SK-N-SH (cell line): ENCODE results near the gene KIF20B. TPM values are rescaled to one million over a fixed set of nuclear protein-coding genes. Genes with fewer than 3 reads are reported as not detected.

Source experiments
- CTCF ChIA-PET: fragments of 300-600, 350-600 bp; formaldehyde crosslinking; extraction: SDS; loops from one replicate; lab custom pipeline; 2021; lab: Yijun Ruan, JAX
- POLR2A ChIA-PET: fragments of 350-600 bp; sonication (Branson Sonifier 250); formaldehyde crosslinking; extraction: SDS; loops from one replicate; lab custom pipeline; 2020; ENCODE audit warnings: antibody characterized with exemption, inconsistent platforms; lab: Yijun Ruan, JAX
- DNase-seq: peaks from one replicate; pipeline ENCODE4 v3.0.0; 2012
- H2AFZ ChIP-seq: fragments of 200-600 bp; sonication (generic); 2 replicates; pipeline ENCODE4 v1.8.1; 2016; ENCODE audit warnings: antibody characterized with exemption, mild to moderate bottlenecking, low read depth
- H3F3A ChIP-seq: fragments of 200-600 bp; sonication (generic); replicated peaks from 2 replicates; pipeline ENCODE3; 2016; ENCODE audit warnings: antibody characterized with exemption, mild to moderate bottlenecking; ENCODE audit not compliant: insufficient read depth
- H3K27ac ChIP-seq, 2 experiments: fragments of 200-500 bp in 1 of 2; fragments of 200-600 bp in 1 of 2; sonication (Bioruptor generic) in 1 of 2; sonication (generic), shearing (Covaris generic) in 1 of 2; 2 replicates each; pipeline versions ENCODE4 v1.5.1 to v1.6.1; 2014 to 2016; ENCODE audit warnings: low read depth in 2 of 2, inconsistent platforms in 1 of 2, low read length in 1 of 2, mild to moderate bottlenecking in 1 of 2, mixed read lengths in 1 of 2
- H3K27me3 ChIP-seq: fragments of 200-600 bp; sonication (generic), shearing (Covaris generic); 2 replicates; pipeline ENCODE4 v1.6.1; 2016; ENCODE audit warnings: mixed run types; ENCODE audit not compliant: insufficient read depth
- H3K36me3 ChIP-seq, 2 experiments: fragments of 200-500 bp in 1 of 2; fragments of 200-600 bp in 1 of 2; sonication (Bioruptor generic) in 1 of 2; sonication (generic) in 1 of 2; replicated peaks in 1 of 2; 2 replicates each; pipeline versions ENCODE3 to v1.5.1; 2014 to 2016; ENCODE audit warnings: low read length in 1 of 2, mild to moderate bottlenecking in 1 of 2; ENCODE audit not compliant: insufficient read depth in 2 of 2, control insufficient read depth in 1 of 2
- H3K4me1 ChIP-seq, 2 experiments: fragments of 200-500 bp in 1 of 2; fragments of 200-600 bp in 1 of 2; sonication (Bioruptor generic) in 1 of 2; sonication (generic), shearing (Covaris generic) in 1 of 2; 2 replicates each; pipeline versions ENCODE4 v1.5.1 to v1.6.1; 2014 to 2016; ENCODE audit warnings: low read depth in 1 of 2, low read length in 1 of 2, mixed run types in 1 of 2; ENCODE audit not compliant: insufficient read depth in 2 of 2, control insufficient read depth in 1 of 2
- H3K4me2 ChIP-seq: fragments of 200-600 bp; sonication (generic), shearing (Covaris generic); 2 replicates; pipeline ENCODE4 v1.6.1; 2017; ENCODE audit warnings: mixed run types
- H3K4me3 ChIP-seq, 2 experiments: fragments of 200-500 bp in 1 of 2; fragments of 200-600 bp in 1 of 2; sonication (Bioruptor generic) in 1 of 2; sonication (generic), shearing (Covaris generic) in 1 of 2; 2 replicates each; pipeline versions ENCODE4 v1.5.1 to v1.8.1; 2014 to 2016; ENCODE audit warnings: low read depth in 2 of 2, inconsistent platforms in 1 of 2, low read length in 1 of 2, mild to moderate bottlenecking in 1 of 2, mixed read lengths in 1 of 2, moderate library complexity in 1 of 2
- H3K79me2 ChIP-seq: fragments of 200-600 bp; sonication (generic); 2 replicates; pipeline ENCODE4 v1.8.1; 2017; ENCODE audit warnings: mild to moderate bottlenecking; ENCODE audit not compliant: insufficient read depth
- H3K9ac ChIP-seq: fragments of 200-600 bp; sonication (generic); 2 replicates; pipeline ENCODE4 v1.6.1; 2017; ENCODE audit warnings: mixed run types
- H3K9me2 ChIP-seq: fragments of 200-600 bp; sonication (generic); 2 replicates; pipeline ENCODE4 v1.6.1; 2017; ENCODE audit warnings: mixed run types
- H3K9me3 ChIP-seq: fragments of 200-600 bp; sonication (generic); 2 replicates; pipeline ENCODE4 v1.6.1; 2017; ENCODE audit warnings: mixed run types, mild to moderate bottlenecking, moderate library complexity
- H4K20me1 ChIP-seq: fragments of 200-600 bp; sonication (generic); 2 replicates; pipeline ENCODE4 v1.6.1; 2017; ENCODE audit warnings: mild to moderate bottlenecking, mixed run types; ENCODE audit not compliant: insufficient read depth
- CHD2 ChIP-seq: fragments of 150-350 bp; IDR thresholded peaks from 2 replicates; pipeline ENCODE4 v1.6.1; 2018; ENCODE audit warnings: low read length; ENCODE audit not compliant: partially characterized antibody
- GABPA ChIP-seq: IDR thresholded peaks from 2 replicates; pipeline ENCODE4 v1.4.0; 2012; ENCODE audit warnings: low read depth, mild to moderate bottlenecking
- GATA2 ChIP-seq: sonication (generic); formaldehyde crosslinking; IDR thresholded peaks from 2 replicates; pipeline ENCODE4 v1.5.0; 2020; ENCODE audit warnings: mild to moderate bottlenecking, missing genetic modification reagents
- MEF2A ChIP-seq: IDR thresholded peaks from 2 replicates; pipeline ENCODE4 v1.4.0; 2012; ENCODE audit warnings: low read depth, borderline replicate concordance
- MXI1 ChIP-seq: IDR thresholded peaks from 2 replicates; pipeline ENCODE4 v1.6.1; 2012; ENCODE audit warnings: mild to moderate bottlenecking, low read depth, low read length, improper control_type of control experiment
- NFIC ChIP-seq: IDR thresholded peaks from 2 replicates; pipeline ENCODE4 v1.4.0; 2012; ENCODE audit warnings: borderline replicate concordance
- NRF1 ChIP-seq: IDR thresholded peaks from 2 replicates; pipeline ENCODE4 v1.6.1; 2012; ENCODE audit warnings: low read depth, mild to moderate bottlenecking, low read length
- PBX3 ChIP-seq: IDR thresholded peaks from 2 replicates; pipeline ENCODE4; 2012
- RAD21 ChIP-seq: IDR thresholded peaks from 2 replicates; pipeline ENCODE4 v1.6.1; 2012; ENCODE audit warnings: mild to moderate bottlenecking, low read length
- REST ChIP-seq: IDR thresholded peaks from 2 replicates; pipeline ENCODE4 v1.6.1; 2012; ENCODE audit warnings: mild to moderate bottlenecking, low read depth, low read length, moderate library complexity
- RFX5 ChIP-seq: IDR thresholded peaks from 2 replicates; pipeline ENCODE4 v1.6.1; 2012; ENCODE audit warnings: mild to moderate bottlenecking, improper control_type of control experiment, low read length
- RXRA ChIP-seq: IDR thresholded peaks from 2 replicates; pipeline ENCODE4 v1.4.0; 2012; ENCODE audit warnings: low read depth, mild to moderate bottlenecking, borderline replicate concordance
- TEAD4 ChIP-seq: IDR thresholded peaks from 2 replicates; pipeline ENCODE4 v1.4.0; 2012; ENCODE audit warnings: mild to moderate bottlenecking, borderline replicate concordance; ENCODE audit not compliant: insufficient read depth
- USF1 ChIP-seq: IDR thresholded peaks from 2 replicates; pipeline ENCODE4 v1.4.0; 2012; ENCODE audit warnings: low read depth, borderline replicate concordance
- USF2 ChIP-seq: fragments of 150-350 bp; IDR thresholded peaks from 2 replicates; pipeline ENCODE4 v1.6.1; 2017; ENCODE audit warnings: antibody characterized with exemption, low read length, low read depth, borderline replicate concordance
- YY1 ChIP-seq: IDR thresholded peaks from 2 replicates; pipeline ENCODE4 v1.4.0; 2012; ENCODE audit warnings: low read depth, mild to moderate bottlenecking
- ZBTB33 ChIP-seq: IDR thresholded peaks from 2 replicates; pipeline ENCODE4 v1.4.0; 2012; ENCODE audit warnings: low read depth, borderline replicate concordance
- WGBS: methylation state at CpG from one replicate; pipeline ENCODE4 v1.1.6; 2017; ENCODE audit warnings: low lambda C conversion rate; 5-methylcytosine and 5-hydroxymethylcytosine counted together
- polyA plus RNA-seq, 3 experiments: library from polyadenylated mRNA; depleted of rRNA; stranded (reverse); fragments of >200 nt; gene quantifications; 2 replicates each; pipeline ENCODE4 v1.2.3, GENCODE V29; 2012

Gene KIF20B
- polyA plus RNA-seq, 1 of the 3 experiments (the other 2 are of a cell fraction), result 1.5 TPM

- H2AFZ ChIP-seq, result no peak overlapping the region
- H3F3A ChIP-seq, result peaks cover 1% of the 10 kb centered on the region
- no peak for DNase-seq
- no peaks in the 10 kb centered on the region for H4K20me1 ChIP-seq
- no peak overlapping the region for H3K27ac ChIP-seq
- no peak overlapping the region for H3K9ac ChIP-seq
- WGBS, result 69% methylated on average over 6 of the region's 6 CpGs
- ChIA-PET CTCF (no interaction called here), POLR2A (no interaction called here)
- no peak overlapping the region for H3K4me3 ChIP-seq
- H3K27me3 ChIP-seq, result no peaks in the 10 kb centered on the region
- no peaks in the 10 kb centered on the region for H3K36me3 ChIP-seq
- no peaks in the 10 kb centered on the region for H3K79me2 ChIP-seq
- H3K9me3 ChIP-seq, result no peaks in the 10 kb centered on the region
- no peak overlapping the region for H3K4me2 ChIP-seq
- H3K4me1 ChIP-seq, result no peaks in the 10 kb centered on the region
- TF ChIP-seq RXRA (no peak), NFIC (no peak), TEAD4 (no peak), NRF1 (no peak), USF2 (no peak), ZBTB33 (no peak), CHD2 (no peak)
- no peaks in the 10 kb centered on the region for H3K9me2 ChIP-seq
Measured at GRCh38 chr10:89653410-89653869, 48.0 kb upstream of the KIF20B start.

- no peaks in the 10 kb centered on the region for H3K36me3 ChIP-seq
- H3K27ac ChIP-seq, result no peak overlapping the region
- ChIA-PET CTCF (interaction anchor here (0.6 to 0.9 kb wide), 2 partner anchors 17 to 41 kb away, joined by 3 read pairs; no protein-coding TSS in a partner anchor), POLR2A (no interaction called here)
- H4K20me1 ChIP-seq, result no peaks in the 10 kb centered on the region
- peaks cover 3 to 4% of the 10 kb centered on the region in 2 experiments; a peak in 2 of 4 replicates for H3K4me1 ChIP-seq
- 73% methylated on average over 1 of the region's 1 CpG for WGBS
- no peaks in the 10 kb centered on the region for H3K79me2 ChIP-seq
- peaks cover 9% of the 10 kb centered on the region for H3F3A ChIP-seq
- H3K4me3 ChIP-seq, result no peak overlapping the region
- no peak overlapping the region for H2AFZ ChIP-seq
- H3K9me2 ChIP-seq, result no peaks in the 10 kb centered on the region
- no peak overlapping the region for H3K9ac ChIP-seq
- no peak for DNase-seq
- no peaks in the 10 kb centered on the region for H3K9me3 ChIP-seq
- no peaks in the 10 kb centered on the region for H3K27me3 ChIP-seq
- H3K4me2 ChIP-seq, result no peak overlapping the region
- TF ChIP-seq RAD21 (no peak), PBX3 (no peak), ZBTB33 (no peak), RFX5 (no peak), MXI1 (no peak), MEF2A (no peak), USF1 (no peak), YY1 (no peak), REST (no peak), GATA2 (CRISPR knock-in tag) (no peak), NRF1 (no peak), GABPA (no peak)
Measured at GRCh38 chr10:89655722-89656121, 45.7 kb upstream of the KIF20B start.
